Measurements from ENCODE around the gene ATP11A.

ATP11A gene

DNA sequence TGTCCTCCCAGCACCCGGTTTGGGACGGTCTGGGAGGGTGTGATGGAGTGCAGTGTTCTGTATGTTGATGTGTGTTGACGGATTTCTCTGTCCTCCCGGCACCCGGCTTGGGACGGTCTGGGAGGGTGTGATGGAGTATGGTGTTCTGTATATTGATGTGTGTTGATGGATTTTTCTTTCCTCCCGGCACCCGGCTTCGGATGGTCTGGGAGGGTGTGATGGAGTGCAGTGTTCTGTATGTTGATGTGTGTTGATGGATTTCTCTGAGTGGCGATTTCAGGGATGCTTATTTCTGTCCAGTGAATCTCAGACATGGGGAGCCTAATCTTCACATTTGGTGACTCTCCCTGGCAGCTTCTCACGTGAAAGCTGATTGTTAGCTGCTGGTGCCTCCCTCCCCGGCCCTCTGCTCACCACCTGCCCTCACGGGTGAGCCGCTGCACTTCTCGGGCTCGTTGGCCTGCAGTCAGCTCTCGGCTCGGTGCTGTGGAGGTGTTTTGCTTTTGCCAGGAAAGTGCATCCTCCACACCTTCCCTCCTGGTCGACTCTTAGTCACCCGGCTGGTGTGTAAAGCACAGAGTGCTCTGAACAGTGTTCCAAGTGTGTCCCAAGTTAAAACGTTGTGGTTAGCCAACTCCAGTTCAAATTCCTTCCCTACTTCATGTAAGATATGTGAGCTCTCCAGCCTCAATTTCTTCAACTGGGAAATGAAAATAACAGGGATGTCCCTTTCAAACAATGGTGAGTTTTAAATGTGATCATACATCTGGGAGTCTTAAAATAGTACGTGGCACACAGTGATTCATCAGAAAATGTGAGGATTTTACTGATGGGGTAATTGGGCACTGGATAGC lies 54.6 kb downstream of the ATP11A start:
- DNase-seq, result no peak

DNA sequence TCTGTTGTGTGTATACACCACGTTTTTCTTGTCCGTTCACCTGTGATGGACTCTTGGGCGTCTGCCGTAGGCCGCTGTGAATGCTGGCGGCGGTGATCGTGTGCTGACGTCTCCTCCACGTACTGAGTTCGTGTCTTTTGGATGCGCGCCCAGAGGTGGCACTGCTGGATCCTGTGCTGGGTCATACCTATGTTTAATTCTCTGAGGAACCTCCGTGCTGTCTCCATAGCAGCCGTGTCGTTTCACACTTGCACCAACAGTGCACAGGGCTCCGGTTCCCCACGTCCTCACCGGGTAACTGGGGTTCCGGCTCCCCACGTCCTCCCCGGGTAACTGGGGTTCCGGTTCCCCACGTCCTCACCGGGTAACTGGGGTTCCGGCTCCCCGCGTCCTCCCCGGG lies 56.2 kb downstream of the ATP11A start:
- no peak for DNase-seq

DNA sequence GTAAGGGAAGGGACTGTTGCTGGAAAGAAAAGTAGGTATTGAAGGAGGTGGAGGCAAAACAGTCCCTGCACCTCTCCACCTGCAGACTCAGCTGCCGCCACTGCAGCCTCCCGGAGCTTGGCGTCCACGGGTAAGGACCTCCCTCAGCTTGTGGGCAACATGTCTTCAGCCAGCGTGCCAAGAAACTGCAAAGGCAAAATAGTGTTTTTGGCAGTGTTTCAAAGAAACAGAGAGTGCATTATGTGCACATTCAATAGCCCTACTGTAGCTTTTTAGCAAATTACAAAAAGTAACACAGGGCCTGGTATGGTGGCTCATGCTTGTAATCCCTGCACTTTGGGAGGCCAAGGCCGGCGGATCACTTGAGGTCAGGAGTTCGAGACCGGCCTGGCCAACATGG lies 57.4 kb downstream of the ATP11A start:
- no peak for DNase-seq

DNA sequence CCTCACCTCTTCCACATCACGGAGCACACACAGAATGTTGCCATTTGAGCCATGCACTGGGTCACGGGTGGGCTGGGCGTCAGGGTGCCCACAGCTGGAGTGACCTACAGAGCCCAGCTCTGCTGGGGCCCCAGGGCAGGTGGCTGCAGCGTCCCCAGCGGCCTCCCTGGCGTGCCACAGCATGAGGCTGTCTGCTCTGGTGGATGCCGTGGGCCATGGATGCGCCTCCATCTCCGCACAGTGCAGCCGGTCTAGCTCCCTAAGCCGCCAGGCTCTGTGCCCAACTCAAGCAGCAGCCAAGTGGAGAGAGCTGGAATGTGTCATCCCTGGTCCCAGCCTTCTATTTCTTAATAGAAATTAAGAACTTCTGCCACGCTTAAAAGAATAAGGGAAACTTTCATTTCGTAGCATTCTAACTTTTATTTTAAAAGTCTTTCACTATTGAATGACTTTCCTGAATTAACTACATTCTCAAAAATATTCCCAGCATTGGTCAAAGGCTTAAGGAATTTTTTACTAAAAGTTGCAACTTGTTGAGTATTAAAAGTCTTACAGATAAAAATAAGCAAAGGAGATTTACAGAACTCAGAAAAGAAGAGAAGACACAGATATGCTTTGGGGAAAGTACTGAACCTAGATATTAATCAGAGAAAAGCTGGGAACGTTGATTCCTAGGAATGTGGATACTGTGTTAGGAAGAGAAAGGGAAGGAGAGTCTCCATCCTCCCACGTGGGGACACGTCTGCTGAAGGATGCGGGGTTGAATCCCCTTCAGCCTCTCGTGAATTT lies 59.3 kb downstream of the ATP11A start:
- DNase-seq, result no peak

DNA sequence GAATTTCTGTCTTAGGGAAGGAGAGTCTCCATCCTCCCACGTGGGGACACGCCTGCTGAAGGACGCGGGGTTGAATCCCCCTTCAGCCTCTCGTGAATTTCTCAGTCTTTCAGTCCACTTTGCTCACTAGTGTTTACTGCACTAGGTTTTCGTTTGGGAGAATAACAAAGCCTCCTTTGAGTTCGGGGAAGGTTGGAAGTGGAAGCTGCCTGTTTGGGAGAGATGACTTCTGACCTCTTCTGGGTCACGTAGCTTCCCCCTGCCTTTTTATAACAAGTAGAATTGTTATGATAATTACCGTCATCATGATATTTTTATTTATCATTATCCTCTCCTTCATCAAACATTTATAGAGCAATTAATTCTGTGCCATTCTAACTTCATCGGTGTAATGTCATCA lies 60.7 kb downstream of the ATP11A start:
- no peak for DNase-seq

DNA sequence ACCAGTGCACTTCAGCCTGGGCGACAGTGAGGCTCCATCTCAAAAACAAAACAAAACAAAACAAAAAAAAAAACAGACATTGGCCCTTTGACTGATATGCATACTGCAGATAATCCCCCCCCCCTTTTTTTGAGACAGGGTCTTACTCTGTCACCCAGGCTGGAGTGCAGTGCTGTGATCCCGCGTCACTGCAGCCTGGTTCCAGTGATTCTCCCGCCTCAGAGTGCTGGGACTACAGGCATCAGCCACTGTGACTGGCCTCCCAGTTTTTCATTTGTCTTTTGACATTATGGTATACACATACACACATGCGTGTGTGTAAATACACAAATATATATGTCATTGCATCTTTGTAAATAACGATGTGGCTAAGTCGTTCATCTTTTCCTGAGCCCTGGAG lies 61.8 kb downstream of the ATP11A start:
- no peak for DNase-seq

DNA sequence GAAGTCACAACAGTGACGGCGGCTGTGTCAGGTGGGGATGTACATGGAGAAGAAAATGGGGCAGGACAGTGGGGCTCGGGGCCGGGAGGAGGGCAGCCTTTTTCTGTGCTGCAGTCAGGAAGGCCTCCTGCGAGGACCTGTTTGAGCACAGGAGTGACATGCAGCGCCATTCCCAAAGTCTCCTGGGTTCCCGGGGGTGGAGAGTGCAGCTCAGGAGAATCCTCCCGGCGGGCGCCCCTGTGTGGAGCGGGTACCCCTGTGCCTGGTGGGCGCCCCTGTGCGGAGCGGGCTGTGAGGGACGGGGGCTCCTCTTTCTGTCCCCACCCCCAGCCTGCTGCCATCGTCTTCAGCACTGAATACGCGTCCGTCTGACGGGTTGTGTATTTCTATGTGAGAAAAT lies 62.4 kb downstream of the ATP11A start:
- no peak for DNase-seq

DNA sequence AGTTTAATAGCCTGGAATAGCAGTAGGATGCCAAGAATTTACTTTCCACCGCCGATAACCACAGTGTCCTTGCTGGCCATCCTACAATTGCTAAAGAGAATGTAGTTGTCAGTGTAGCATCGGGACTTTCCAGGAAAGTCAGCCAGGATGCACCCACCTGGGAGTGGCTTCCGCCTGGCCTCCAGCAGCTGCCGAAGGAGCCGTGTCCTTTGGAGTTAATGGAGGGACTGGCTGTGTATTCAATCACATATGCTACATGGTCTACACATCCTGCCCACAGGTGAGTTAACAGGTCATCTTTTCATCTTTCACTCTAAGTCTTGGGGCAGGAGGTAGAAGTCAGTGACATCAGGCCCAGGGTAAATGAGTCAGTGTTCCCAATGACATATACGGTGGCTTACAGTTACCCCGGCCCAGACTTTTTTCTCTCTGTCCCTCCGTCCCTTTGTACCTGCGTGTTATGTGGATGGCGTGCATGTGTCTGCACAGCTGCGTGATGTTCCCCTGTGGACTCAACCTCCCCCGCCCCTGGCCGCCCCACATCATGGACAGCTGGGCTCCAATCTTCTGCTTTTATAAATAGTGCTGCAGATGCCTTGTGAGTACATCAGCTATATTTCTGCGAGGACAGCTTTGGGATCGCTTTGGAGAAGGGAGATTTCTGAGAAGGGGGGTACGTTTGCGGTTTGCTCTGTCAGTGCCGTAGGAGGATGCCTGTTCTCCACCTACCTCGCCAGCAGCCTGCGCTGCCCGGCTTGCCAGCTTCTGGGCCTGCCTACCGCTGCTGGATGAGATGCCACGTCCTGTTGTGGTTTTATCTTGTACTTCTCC lies 63.1 kb downstream of the ATP11A start:
- no peak for DNase-seq

DNA sequence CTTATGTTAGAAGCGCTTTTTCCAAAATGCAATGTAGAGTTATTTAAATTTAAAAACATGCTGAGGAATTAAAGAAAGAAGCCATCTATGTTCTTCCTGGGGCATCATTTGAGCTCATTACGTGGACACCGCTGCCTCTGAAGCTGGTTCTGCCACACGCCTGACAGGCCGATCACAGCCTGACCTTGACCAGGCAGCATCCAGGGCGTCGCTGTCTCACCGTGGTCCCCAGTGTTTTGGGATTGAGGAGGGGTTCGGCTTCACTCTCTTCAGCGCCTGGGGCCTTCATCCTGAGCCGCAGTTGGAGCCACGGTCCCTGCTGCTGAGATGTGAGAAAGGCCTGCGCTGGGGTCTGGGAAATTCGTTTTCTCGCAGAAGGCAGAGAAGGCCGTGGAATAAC lies 64.0 kb downstream of the ATP11A start:
- DNase-seq, result no peak

DNA sequence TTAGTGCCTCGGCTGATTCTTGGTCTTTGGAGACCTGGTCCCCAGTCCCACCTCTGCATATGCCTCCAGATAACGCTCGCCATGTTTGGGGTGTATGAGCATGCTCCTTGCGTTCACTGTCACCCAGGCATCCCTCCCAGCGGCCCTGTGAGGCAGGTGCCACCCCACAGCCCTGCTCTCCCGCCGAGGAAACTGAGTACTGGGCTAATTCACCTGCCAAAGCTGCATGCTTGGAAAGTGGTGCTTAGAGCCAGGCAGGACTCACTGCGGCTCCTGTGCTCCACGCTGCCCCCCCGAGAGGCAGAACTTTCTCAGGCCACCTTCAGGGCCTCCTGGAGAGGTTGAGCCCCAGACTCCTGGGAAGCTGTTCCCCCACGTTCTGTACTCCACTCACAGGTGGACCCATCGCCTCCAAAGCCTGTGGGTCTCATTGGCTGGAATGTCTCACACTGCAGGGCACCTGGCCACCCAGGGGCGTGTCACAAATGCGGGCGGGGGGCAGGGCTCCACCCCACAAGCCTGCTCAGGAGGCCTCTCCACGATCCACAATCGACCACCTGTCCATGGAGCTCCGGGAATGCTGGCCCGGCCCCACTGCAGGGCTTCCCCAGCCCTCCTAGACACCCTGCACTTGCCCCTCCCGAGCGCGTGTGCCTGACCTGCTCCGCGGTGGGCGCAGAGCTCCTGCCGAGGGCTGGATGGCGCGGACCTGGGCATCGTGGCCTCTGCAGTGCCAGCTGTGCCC lies 64.6 kb downstream of the ATP11A start:
- no peak for DNase-seq

DNA sequence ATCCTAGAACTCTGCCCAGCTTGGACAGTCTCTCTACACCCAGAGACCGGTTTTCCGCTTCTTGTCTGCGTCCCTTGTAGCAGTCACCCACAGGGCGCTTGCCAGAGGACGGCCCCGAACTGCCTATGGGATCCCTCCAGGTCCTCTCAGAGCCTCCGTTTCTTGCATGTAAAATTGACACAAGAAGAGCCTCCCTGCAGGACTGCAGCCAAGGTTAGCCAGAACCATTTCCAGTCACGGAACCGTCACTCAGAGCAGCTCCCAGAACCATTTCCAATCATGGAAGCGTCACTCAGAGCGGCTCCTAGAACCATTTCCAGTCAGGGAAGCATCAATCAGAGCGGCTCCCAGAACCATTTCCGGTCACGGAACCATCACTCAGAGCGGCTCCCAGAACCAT lies 65.5 kb downstream of the ATP11A start:
- no peak for DNase-seq

DNA sequence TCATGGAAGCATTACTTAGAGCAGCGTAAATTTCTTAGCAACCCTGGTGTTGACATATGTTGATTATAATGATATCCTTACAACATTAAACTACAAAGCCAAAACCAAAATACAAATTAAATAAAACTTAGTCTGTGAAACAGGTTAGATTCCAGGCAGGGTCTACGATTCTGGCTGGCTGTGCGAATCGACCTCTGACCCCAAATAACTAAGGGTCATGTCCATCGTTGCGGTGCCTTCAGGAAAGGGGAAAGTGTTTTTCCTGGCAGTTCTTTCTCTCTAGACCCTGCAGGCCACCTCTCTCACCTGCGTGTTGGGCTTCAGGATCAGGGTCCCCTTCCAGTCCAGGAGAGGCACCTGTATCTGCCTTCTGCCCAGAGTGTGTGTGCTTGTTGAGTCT lies 66.2 kb downstream of the ATP11A start:
- no peak for DNase-seq

DNA sequence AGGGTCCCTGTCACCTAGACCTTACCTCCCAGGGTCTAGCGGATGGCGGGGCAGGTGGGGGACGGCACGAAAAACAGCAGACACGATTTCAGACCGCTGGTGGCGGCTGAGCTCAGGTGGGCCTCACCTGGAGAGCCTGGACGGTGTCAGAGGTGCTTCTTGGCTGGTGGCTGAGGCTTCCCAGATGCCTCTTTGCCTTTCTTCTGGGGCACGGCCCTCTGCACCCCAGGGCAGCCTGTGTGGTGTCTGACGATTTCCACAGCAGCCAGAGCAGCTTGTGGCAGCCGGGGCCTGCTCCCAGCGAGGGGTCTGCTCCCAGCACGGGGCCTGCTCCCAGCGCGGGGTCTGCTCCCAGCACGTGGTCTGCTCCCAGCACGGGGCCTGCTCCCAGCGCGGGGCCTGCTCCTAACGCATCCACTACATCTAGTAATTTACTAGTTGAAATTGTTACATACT lies 66.7 kb downstream of the ATP11A start:
- DNase-seq, result no peak

DNA sequence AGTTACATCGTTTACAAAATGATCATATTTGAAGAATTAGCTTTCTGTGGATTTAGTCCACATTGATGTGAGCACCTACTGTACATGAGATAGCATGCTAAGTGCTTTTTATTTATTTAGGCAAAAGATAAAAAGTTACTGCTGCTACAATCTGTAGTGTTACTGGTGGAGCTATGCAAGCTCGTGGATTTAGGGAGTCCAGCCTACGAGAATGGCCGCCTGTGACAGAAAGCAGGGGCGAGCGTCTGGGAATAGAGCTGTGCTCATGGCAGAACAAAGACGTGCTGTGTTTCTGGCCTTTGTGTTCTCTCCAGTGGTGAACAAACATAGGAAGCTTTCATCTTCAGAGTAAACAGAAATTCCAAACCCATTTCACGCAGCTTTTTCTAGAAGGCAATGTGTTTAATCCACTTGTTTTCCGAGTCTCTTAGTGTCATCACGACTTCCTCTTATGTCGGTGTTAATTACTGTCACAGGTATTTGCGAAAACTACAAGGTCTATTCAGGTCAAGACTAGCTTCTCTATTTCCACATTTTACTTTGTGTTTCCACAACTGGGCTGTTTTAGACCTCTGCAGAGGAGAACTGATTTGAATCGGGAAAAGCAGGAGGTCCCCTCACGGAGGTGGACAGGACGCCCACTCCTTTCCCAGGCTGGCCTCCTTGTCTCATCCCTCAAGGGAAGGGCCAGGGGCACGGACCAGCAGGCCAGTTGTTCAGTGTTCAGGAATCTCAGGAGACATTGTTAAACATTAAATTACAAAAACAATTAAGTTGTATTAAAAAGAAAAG lies 67.3 kb downstream of the ATP11A start:
- no peak for DNase-seq

DNA sequence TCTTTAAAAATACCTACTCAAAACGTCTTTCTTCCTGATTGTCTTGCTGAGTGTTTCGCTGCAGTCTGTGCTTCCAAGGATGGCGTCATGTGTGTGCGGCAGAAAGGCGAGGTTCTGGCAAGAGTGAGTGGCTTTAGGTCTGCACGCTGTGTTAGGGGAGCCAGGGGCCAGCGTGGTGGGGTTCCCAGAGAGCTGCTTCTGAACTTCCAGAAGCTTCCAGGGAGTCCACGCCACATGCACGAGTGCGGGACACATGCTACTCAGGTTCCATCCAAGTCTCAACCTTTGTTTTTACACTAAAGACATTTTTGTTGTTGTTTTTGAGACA lies 67.9 kb downstream of the ATP11A start:
- no peak for DNase-seq

DNA sequence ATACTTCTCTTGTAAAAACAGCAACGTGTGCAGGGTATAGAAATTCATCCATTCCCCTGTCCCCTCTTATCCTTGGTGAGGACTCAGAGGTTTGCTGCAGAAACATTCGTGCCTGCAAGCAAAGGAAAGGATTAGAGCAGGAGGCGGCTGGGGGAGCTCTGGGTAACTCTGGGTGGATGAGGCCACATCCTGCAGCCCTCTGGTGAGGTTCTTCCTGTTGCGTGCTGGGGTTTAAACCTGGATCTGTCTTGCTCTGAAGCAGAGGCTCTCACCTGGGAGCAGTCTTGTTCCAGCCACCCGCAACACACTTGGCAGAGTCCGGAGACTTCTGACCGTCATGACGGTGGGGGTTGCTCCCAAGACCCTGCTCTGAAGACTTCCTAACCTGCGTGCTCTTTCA lies 69.2 kb downstream of the ATP11A start:
- DNase-seq, result no peak

DNA sequence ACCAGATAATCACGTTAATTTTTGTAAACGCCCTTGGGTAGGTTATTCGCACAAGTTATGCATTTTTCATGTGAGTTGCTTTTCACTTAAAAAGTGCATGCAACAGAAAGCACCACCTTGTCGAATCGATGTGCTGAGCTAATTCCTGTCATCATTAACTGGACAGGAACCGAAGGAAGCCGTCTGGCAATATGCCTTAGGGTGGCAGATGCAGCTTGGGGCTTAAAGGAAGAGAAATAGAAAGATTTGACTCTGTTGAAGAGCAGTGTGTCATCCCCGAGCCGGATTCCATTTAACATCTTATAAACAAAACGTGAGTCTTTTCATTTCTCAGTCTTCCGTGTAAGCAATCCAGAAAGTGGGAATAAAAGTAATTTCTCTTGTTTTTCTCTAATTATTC lies 70.0 kb downstream of the ATP11A start:
- DNase-seq, result no peak

DNA sequence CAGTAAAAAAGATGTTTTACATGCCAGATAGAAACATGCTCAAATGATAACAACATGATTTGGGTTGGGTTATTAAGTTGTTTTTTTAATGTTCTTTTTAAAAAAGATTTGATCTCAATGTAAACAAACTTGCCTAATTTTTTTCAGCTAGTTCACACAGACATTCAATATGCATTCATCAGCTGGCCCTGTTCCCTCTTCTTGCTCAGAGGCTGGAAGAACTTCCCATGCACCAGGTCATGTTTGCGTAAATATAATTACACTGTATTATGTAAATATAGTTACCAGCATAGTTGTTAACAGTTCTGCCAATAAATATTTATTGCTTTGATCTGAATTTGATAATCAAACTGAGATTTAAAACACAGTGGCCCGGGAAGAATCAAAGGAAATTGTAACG lies 70.6 kb downstream of the ATP11A start:
- DNase-seq, result no peak

DNA sequence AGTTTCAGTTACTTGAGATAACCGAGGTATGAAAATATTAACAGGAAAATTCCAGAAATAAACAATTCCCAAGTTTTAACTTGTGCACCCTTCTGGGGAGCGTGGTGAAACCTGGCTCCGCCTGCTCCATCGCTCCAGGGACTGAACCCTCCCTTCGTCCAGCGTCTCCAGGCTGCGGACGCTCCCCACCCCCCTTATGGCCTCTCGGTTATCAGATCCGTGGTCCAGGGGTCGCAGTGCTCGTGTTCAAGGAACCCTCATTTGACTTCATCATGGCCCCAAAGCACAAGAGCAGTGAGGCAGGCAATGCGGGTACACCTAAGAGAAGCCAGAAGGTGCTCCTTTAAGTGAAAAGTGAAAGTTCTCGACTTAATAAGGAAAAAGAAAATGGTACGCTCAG lies 71.1 kb downstream of the ATP11A start:
- DNase-seq, result no peak

DNA sequence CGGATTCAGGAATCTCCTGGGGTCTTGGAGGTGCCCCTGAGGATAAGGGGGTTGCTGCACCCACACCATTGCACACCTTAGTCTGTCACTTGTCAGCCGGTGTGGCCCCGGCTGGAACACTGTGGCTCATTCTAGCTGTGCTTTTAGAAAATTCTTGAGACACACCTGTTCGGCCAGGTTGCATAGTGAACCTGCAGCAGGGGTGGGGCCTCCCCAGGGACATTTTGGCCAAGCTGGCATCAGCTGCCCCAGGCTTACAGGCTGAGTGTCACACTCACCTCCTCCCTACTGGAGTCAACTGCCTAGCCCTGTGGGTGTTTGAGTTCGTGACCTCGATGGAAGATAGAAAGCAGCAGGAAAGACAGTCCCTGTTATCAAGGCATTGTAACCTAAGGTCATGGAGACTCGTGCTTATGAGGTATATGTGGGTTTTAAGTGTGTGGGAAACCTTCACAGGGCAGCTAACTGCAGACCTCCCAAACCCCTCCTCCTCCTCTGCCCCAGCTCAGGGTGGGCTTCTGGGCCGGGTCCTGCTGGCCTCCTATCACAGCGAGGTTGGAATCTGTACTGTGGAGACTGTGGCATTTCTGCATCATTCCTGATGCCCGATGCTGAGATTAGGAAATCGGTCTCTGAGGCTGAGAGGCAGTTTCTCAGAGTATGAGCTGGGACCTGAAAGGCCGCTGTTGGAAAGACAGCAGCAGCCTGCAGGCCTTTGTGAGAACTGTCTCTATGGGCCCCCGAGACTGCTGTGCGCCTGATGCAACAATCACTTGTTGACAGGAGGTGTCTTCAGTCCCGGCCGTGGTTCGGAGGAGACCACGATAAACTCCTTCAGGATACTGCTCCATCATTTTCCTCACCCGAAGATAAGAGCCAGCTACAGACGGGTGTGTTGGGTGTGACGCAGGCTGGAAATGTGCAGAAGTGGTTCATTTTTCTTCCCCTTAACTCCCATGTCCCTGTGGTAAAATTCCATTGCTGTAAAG lies 72.2 kb downstream of the ATP11A start:
- DNase-seq, result no peak

DNA sequence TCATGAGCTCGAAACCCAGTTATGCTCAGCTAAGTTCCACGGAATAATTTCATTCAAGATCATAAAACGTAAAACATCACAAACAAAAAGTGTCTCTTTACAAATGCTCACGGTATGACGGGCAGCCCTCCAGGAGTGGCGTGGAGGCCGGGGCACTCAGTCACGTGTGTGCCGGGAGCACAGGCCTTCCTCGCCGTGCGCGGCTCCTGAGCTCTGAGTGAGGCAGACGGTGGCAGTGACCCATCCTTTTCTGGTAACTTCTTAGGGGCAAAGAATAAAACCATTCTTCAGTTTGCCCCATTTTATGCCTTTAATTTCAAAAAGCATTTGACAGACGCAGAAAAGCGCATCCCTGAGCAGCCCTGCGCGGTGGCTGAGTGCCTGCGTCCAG lies 72.8 kb downstream of the ATP11A start:
- no peak for DNase-seq

Measured in inflammatory macrophage treated with lipopolysaccharide for 1 hour (primary cell).